CD4-positive, alpha-beta T cell treated with Interleukin-2 at 100 ng/mL for 4 hours (primary cell): ENCODE measurements around the gene FOXC1.

Experiments used
- DNase-seq: peaks from one replicate; pipeline ENCODE4 v3.0.0-alpha.2; 2020; ENCODE audit warnings: low spot score

FOXC1 gene

DNA sequence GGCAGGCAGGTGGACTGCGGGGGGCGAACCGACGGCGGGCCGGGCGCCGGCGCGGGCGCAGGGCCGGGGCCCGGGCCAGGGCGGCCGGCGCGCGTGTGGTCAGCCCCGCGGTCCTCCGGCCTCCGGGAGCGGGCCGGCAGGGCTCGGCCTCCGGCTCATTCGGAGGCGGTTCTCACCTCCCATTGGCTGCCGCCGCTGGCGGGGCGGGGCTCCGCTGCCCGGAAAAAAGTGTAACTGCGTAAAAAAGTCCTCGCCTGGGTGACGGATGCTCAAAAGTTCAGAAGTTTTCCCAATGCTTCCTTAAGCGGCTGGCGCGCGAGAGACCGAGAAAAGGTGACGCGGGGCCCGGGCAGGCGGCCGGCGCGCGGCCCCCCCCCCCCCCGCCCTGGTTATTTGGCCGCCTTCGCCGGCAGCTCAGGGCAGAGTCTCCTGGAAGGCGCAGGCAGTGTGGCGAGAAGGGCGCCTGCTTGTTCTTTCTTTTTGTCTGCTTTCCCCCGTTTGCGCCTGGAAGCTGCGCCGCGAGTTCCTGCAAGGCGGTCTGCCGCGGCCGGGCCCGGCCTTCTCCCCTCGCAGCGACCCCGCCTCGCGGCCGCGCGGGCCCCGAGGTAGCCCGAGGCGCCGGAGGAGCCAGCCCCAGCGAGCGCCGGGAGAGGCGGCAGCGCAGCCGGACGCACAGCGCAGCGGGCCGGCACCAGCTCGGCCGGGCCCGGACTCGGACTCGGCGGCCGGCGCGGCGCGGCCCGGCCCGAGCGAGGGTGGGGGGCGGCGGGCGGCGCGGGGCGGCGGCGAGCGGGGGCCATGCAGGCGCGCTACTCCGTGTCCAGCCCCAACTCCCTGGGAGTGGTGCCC lies at the start of gene FOXC1:
FOXC1 (plus strand) TSS at position 268 of the 849 bp plus-strand sequence; CDS start at position 799, 531 bp downstream.
- DNase-seq: peak; percentile 26

DNA sequence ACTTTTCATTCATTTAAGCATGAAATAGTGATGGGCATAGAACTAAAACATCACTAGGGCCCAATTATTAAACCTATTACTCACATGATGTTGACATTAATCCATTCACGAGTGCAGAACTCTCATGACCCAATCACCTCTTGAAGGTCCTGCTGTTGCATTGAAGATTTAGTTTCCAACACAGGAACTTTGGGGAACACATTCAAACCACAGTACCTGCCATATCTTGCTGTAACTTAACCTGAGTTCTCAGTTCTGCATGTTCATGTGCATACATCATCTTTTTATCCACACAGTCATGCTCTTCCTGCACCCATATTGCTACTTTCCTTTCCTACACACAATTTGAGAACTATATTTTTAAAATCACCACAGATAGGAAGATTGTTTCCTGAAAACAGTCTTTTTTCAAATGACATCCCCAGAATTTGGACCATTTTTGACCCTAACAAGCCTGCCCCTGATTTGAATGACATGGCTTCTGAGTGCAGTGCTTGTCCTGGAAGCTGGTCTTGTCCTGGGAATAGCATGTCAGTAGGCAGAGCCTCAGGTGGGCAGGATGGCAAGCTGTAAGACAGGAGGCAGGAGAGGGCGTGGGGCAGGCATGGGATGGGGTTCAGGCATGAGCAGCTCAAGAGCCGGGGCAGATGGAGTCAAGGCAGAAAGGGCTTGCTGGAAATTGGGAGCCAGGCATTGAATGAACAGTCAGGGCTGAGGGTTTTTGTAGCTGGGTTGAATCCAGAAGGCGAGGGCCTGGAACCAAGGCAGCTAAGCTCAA lies 49.2 kb upstream of the FOXC1 start:
- no peak for DNase-seq

DNA sequence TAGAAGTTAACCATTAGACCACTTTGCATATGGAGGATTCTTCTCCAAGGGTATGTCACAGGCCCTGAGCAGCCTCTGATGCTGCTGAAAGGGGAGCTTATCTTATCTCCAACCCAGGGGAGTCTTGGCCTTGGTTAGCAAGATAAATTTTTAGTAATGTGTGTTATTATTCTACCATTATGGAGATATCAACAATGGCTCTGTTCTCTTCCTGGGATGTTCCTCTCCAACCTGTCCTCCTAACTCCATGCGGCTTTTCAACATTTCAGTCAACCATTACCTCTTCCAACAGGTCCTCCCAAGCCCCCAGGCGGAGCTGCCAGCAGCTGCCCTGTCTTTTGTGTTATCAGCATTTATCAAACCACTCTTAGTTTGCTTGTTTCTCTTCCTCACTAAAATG lies 48.4 kb upstream of the FOXC1 start:
- no peak for DNase-seq

DNA sequence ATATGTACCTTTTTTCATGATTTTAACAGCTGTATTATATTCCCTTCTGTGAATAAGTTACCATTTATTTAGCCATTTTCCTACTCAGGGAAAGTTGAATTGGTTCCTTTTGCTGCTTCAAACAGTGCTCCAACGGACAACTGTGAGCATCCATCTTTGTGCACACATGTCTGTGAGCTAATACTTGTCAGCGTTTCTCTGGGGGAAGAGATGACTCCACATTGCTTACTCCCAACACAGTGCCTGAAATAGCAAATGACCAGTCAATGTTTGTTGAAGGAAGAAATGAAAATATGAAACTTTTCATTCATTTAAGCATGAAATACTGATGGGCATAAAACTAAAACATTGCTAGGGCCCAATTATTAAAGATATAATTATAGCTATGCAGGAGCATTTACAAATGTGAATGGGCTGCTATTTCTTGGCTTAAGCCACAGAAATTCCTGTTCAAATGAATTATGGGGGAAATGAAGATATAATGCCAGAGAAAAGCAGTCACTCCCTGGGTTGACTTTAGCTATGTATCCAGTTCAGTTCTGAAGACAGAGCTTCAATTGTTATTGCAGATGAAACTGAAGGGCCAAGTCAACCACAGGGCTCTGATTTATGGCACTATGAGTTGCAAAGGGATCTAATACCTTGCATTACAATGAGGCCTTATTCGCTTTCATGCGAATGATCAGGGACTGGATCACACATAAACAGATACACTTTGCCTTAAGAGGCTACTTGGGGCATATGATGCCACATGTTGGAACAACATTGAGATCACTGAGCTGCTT lies 47.4 kb upstream of the FOXC1 start:
- no peak for DNase-seq

DNA sequence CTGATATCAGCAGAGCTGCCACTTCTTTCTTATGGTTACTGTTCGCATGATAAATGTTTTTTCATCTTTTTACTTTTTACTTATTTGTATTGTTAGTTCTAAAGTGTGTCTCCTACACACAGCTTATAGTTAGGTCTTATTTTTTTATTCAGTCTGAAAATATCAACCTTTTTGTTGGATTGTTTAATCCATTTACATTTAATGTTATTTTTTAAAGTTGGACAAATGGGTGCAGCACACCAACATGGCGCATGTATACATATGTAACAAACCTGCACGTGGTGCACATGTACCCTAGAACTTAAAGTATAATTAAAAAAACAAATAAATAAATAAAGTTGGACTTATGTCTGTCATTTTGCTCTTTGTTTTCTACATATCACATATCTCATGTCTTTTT lies 40.3 kb upstream of the FOXC1 start:
- DNase-seq: no peak

DNA sequence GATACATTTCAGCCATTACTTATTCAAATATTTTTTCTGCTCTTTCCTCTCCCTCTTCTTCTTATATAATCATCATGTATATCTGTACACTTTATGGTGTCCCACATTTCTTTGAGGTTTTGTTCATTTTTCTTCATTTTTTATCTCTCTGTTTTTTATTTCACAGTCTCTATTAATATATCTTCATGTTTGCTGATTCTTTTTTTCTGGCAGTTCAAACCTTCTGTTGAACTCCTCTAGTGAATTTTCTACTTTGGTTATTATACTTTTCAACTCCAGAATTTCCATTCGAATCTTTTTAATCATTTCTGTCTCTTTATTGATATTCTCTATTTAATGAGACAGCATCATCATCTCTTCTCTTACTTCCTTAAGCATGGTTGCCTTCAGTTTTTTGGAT lies 38.9 kb upstream of the FOXC1 start:
- DNase-seq: no peak

DNA sequence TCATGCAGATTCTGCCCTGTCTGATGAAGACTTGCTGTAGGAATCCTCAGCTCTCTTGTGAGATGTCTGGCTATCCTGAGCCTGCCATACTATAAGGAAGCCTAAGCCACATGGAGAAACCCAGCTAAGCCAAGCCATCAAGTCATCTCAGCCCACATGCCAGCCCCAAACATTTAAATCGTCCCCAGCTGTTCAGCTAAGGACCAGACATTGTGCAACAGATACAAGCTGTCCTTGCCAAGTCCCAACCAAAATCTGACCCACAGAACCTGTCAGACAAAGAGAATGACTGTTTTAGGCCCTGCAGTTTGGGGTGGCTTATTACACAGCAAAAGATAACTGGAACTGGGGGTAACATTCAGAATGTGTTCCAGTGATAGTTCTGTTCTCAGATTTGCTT lies 36.8 kb upstream of the FOXC1 start:
- no peak for DNase-seq

DNA sequence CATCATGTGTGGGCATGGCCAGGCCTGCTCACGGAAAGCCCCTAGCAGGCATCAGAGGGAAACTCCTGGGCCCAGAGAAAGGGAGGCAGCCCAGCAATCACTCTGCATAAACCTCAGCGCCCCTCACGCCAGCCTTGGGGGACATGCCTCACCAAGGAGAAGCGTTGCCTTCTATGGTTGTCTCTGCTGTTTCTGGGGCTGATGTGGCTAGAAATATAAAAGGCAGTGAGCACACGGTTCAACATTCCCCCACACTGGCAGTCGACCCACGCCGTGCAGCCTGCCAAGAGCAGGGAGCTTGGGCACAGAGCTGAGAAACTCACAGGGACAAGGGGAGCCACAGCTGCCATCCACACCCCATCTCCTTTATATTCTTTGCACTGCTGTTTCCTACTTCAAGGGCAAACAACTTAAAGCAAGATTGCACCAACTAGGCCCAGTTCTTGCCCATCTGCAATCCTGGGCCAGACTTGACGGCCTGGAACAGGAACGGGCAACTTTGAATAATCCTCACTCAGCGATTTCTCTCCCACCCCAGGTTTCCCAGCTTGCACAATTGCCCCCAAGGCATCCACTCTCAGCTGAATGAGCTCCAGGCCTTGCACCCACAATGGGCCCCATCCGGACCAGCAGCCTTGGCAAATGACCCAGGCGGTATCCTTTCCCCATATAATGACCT lies 35.5 kb upstream of the FOXC1 start:
- no peak for DNase-seq

DNA sequence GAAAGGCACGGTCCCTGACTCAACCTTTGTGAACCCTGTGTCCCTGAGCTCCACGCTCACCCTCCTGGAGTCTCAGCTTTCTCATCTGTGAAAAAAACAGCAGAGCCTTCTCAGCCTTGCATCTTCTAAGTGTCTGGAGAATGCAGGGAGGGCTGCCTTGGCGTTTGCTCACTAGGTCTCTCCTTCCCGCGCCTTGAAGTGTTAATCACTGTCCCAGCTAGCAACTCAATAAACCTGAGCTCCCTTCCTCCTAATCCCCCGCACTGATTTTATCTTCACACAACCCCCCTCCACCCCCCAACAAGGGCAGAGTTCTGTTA lies 34.9 kb upstream of the FOXC1 start:
- DNase-seq: no peak

DNA sequence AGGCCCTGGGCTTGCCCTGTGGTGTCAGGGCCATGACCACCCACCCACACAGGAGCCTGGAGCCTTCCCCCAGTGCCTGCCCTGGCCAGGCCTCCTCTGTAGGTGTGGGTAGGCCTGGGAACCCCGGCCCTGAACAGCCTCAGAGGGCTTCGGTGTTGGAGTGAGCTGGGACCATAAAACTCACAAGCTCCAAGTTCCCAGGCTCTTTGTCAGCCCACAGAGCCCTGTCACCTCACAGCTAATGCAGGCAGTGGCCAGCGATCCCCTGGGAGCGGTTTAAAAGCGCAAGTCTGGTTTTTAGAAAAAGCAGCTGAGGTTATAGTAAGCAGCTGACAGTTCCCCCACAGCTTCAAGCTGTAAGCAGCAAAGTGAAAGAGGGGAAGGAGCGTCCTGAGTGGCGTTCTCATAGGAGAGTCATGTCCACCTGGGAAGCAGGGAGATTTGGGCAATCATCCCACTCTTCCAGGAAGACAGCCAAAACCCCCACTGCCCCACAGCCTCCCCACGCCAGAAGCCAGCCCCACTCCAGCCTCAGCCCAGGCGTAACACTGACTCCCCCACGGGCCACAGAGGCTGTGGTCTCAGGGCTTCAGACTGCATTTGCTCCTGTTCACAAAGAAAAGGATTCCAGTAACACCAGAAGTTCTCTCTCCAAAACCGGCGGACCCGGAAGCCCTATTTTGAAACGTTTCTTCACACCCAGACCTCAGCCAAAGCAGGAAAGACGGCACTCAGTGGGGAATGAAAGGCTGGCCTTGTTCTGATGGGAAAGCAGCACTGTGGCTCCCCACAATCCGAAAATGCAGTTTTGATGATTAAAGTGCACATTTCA lies 34.3 kb upstream of the FOXC1 start:
- DNase-seq: no peak

DNA sequence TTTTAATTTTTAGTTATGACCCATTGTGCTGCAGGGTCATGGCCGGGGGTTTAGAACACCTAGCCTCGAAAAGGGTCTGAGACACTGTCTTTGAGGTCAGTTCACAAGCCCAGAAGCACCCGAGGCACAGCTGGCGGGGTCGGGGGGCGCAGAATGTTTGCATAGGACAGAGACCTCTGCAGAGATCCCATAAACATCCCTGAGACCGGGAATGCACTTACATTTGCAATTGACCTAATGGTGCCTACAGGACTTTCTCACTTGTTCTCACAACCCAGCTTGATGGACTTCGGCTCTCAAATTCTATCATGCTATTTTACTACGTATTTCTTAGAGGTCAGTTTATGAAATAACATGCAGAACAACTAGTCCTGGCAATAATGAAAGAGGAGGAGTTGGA lies 33.5 kb upstream of the FOXC1 start:
- no peak for DNase-seq

DNA sequence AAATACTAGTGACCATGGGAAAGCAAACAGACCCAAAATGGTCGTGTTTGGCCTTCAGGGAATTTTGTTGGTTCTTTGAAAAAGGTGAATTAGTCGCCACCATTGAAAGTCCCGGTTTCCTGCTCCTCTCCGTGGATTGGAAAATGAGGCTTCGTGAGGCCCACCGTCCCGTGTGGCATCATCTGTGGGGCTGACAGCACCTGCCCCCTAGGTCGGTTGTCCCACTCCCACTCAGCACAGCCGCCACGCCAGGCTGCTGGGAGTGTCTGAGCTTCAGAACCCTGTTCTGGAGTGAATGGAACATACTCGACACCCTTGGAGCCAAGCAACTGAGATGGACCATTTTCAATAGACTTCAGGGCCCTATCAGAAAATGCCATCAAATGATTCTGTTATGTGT lies 33.0 kb upstream of the FOXC1 start:
- DNase-seq: no peak

DNA sequence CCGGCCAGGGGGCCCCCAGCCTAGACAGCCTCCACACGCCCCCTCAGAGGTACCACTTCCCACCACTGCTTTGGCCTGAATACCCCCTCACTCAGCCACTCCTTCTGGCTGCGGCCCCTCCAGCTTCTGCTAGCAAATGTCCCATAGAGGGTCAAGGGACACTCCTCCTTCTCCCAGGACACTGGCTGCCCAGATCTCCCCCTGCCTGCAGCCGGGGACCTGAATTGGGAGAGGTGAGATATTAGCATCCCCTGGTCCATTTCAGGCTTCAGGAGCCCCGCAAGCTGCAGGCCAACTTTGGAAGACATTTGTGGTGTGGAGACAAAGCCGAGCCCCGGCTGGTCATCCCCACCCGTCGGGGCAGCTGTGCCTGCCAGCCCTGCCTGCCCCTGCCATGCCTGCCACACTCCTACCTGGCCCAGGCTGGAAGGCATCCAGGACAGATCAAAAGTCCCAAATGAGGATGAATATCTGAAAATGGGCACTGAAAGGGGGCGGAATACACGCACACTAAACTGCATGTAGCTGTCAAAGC lies 32.5 kb upstream of the FOXC1 start:
- no peak for DNase-seq

DNA sequence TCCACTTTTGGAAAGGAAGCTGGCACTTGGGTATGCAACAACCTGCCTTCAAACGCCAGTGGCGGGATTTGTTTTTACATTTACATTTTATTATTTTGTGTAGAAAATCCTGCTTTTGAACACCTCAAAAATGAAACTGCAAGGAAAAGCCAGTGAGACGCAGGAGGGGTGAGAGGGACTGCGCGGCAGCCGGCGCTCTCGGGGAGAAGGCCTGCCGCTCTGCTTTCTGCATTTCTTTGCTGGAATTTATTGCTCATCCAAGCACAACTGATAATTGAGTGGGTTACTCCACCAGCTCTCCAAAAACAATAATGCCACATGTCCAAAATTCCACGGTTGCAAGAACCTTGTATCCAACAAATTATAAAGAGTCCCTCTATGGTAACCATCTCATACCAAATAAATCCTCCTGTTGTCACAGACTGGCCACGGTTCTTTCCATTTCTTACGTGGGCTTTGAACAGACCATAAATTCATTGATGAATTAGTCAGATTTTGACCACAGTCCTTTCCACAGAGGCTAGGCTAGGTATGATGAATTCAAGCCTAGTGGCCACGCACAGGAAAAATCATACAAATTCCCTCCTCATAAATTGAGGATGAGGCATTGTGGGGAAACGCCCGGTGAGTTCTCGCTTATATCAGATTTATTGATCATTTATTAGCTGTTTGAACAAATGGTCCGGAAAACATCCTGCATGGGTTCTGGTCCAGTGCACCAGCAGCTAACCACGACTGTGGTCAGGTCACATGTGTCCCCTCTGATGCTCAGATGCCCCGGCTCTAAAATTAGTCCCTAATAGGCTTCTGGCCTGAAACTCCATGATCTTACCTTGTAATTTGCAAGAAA lies 31.6 kb upstream of the FOXC1 start:
- DNase-seq: no peak

DNA sequence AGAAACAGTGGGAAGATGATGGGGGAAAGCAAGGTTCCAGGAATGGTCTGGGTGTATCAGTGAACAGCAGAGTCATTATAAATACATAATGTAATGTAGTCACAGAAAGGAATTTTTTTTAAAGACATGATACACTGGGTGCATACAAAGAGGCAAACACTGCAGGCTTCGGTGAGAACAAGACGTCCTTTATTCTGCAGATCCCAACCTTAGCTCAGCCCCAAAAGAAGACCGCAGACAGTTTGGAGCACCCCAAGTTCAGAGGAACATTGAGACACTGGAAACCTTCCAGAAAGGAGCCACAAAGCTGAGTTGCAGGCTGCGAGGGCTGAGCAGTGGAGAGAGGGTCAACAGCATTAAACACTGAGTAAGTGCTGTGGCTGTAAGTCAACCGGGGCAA lies 30.6 kb upstream of the FOXC1 start:
- no peak for DNase-seq

DNA sequence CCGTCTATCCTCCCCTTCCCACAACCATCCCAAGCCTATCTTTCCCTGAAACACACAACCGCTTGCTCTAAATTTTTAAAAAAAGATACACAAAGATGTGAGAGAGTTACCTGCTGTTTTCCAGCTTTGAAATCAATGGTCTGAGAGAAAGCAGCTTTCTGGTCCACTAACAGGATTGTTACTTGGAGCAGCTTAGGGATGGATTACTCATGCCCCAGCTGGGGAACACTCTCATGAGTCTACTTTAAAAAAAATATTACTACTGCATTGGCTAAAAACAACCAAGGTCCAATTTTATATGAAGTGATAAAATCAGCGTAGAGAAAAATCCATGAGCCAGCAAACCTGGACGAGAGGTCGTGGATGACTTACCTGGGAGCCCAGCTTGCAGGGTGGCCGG lies 29.6 kb upstream of the FOXC1 start:
- no peak for DNase-seq

DNA sequence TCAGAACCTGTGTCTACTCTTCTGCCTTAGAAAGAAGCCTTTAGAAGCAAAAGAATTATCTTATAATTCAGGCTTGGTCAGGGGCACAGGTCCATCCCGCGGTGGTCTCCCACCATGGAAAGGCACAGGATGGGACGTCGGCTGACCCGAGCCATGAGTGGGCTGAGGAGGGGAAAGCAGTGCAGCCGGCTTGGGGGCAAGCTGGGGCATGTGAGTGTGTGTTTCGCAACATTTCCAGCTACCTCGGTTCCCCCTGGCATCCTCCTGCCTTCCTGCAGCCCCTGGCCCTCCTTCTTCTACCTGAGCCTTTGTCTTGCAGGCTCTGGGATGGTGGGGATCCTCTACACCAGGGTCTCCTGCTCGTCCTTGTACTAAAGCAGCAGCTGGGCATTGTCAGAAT lies 29.1 kb upstream of the FOXC1 start:
- DNase-seq: no peak

DNA sequence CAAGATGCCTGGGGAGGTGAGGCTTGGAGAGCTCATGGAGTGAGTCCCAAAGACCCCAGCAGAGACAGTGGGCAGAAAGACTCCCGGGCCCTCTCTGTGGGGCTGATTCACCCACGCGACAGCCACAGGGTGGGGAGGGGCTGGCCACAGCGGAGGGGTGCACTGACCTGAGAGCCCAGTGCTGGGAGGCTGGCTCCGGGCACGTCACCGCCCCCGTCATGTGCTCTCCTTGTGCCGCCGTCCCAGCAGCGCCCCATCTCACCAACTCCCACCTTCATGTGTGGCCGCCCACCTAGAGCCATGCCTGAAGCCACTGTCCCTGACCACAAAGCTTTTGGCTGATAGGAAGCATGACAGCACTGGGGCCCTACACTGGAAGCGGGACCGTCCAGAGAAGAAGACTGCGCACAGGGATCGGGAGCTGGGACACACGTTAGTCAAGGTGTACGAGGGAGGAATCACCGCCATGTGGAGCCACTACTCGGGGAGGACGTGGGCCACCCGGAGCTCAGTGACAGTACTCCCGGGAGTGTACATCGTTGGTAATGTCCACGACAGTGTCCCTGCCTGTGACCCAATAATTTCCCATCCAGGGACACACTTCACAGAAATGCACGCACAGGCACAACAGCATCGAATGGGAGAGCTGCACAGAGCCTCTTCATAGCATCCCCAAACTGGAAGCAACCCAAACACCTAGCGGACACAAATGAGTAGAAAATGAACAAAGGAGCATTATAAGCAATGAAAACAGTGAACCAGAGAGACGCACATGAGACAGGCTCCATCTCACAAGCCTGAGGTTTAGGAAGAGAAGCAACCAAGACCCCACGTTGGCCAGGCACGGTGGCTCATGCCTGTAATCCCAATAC lies 28.4 kb upstream of the FOXC1 start:
- no peak for DNase-seq

DNA sequence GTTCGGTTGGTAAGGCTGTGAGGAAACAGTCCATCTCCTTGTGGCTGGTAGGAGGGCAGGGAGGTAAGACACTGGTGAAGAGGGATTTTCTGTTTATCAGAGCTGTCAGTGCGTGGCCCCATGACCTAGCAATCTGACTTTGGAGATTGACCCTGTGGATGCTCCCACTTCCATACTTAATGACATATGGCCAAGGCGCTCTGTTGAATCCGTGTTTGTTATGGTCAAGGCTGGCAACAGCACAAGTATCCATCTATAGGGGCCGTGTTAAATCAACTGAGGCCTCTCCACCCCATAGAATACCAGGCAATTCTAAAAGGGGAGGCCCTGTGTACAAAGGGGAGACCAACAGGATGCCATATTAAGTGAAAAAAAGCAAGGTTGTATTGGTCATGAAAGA lies 25.6 kb upstream of the FOXC1 start:
- DNase-seq: no peak
